Upper lobe of right lung (tissue), 1 donor: Measurements from ENCODE around the gene SMOC1. TPM values are rescaled to one million over a fixed set of nuclear protein-coding genes. Genes with fewer than 3 reads are reported as not detected.

Experiments
- ATAC-seq: fragments of 200-7000 bp; cut with Tn5 transposase; one replicate; pipeline ENCODE4 v1.9.1; 2020; ENCODE audit warnings: mild to moderate bottlenecking, moderate library complexity
- DNase-seq: peaks from one replicate; pipeline ENCODE4 v3.0.0-alpha.2; 2020
- H3K27ac ChIP-seq: fragments of 200-600 bp; one replicate; pipeline ENCODE4 v1.8.0; 2022
- H3K27me3 ChIP-seq: fragments of 200-600 bp; one replicate; pipeline ENCODE4 v1.8.0; 2022; ENCODE audit warnings: mild to moderate bottlenecking
- H3K36me3 ChIP-seq: fragments of 200-600 bp; one replicate; pipeline ENCODE4 v1.8.0; 2022
- H3K4me1 ChIP-seq: fragments of 200-600 bp; one replicate; pipeline ENCODE4 v1.8.0; 2022
- H3K4me3 ChIP-seq: fragments of 200-600 bp; one replicate; pipeline ENCODE4 v1.8.0; 2022; ENCODE audit warnings: mild to moderate bottlenecking
- H3K9me3 ChIP-seq: fragments of 200-600 bp; one replicate; pipeline ENCODE4 v1.8.0; 2022
- intact Hi-C: fragments of 100-400 bp; cut with DNase I; formaldehyde crosslinking; loops from one replicate; pipeline ENCODE4 v1.11.0; 2022
- total RNA-seq: library from RNA; stranded (reverse); fragmentation: NEBNext Ultra II Directional; extraction: Animal tissue kit (Norgen Biotek cat#: 25700); gene quantifications from one replicate; pipeline ENCODE4 v1.2.1, GENCODE V29; 2021
- TF ChIP-seq, protein P1 (sequence below): fragments of 200-600 bp; IDR thresholded peaks from one replicate; pipeline ENCODE4 v1.8.0; 2022; ENCODE audit warnings: antibody characterized with exemption
- donor health status: DM: no; HTN: yes; CAD: no; lungs with severe emphysema.

SMOC1 gene
- total RNA-seq, 1 donor from 2014 or later, result 1.1 TPM

- no peak overlapping the region for H3K27ac ChIP-seq
- H3K9me3 ChIP-seq, result no peaks in the 10 kb centered on the region
- intact Hi-C loops, result no loop called here
- no peaks in the 10 kb centered on the region for H3K27me3 ChIP-seq
- H3K4me3 ChIP-seq, result no peak overlapping the region
- no peak for DNase-seq
- TF ChIP-seq, protein P1, sequence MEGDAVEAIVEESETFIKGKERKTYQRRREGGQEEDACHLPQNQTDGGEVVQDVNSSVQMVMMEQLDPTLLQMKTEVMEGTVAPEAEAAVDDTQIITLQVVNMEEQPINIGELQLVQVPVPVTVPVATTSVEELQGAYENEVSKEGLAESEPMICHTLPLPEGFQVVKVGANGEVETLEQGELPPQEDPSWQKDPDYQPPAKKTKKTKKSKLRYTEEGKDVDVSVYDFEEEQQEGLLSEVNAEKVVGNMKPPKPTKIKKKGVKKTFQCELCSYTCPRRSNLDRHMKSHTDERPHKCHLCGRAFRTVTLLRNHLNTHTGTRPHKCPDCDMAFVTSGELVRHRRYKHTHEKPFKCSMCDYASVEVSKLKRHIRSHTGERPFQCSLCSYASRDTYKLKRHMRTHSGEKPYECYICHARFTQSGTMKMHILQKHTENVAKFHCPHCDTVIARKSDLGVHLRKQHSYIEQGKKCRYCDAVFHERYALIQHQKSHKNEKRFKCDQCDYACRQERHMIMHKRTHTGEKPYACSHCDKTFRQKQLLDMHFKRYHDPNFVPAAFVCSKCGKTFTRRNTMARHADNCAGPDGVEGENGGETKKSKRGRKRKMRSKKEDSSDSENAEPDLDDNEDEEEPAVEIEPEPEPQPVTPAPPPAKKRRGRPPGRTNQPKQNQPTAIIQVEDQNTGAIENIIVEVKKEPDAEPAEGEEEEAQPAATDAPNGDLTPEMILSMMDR, result no peak
- H3K4me1 ChIP-seq, result no peaks in the 10 kb centered on the region
- no peaks in the 10 kb centered on the region for H3K36me3 ChIP-seq
- ATAC-seq, result no peak
Observed at GRCh38 chr14:69913686-69914085, 34.5 kb downstream of the SMOC1 start.

GRCh38 chr14:69916396-69916795 is 37.2 kb downstream of the SMOC1 start:
- Histone ChIP-seq H3K9me3 (no peaks in the 10 kb centered on the region), H3K27ac (no peak overlapping the region), H3K36me3 (no peaks in the 10 kb centered on the region), H3K27me3 (no peaks in the 10 kb centered on the region), H3K4me1 (no peaks in the 10 kb centered on the region), H3K4me3 (no peak overlapping the region)
- TF ChIP-seq, protein P1, result no peak
- ATAC-seq (no peak), DNase-seq (no peak)
- intact Hi-C loops, result no loop called here

- intact Hi-C loops, result no loop called here
- Histone ChIP-seq H3K27me3 (no peaks in the 10 kb centered on the region), H3K36me3 (no peaks in the 10 kb centered on the region), H3K9me3 (no peaks in the 10 kb centered on the region), H3K4me3 (no peak overlapping the region), H3K4me1 (no peaks in the 10 kb centered on the region), H3K27ac (no peak overlapping the region)
- DNase-seq (no peak), ATAC-seq (no peak)
- TF ChIP-seq, protein P1, result no peak
Observed at GRCh38 chr14:69917287-69917686, 38.1 kb downstream of the SMOC1 start.

GRCh38 chr14:69919815-69920214 is 40.6 kb downstream of the SMOC1 start:
- TF ChIP-seq, protein P1, result no peak
- Histone ChIP-seq H3K9me3 (no peaks in the 10 kb centered on the region), H3K27me3 (no peaks in the 10 kb centered on the region), H3K36me3 (no peaks in the 10 kb centered on the region), H3K4me3 (no peak overlapping the region), H3K4me1 (no peaks in the 10 kb centered on the region), H3K27ac (no peak overlapping the region)
- DNase-seq (no peak), ATAC-seq (no peak)
- intact Hi-C loops, result no loop called here

- TF ChIP-seq, protein P1, result no peak
- Histone ChIP-seq H3K9me3 (no peaks in the 10 kb centered on the region), H3K27me3 (no peaks in the 10 kb centered on the region), H3K4me3 (no peak overlapping the region), H3K27ac (no peak overlapping the region), H3K4me1 (no peaks in the 10 kb centered on the region), H3K36me3 (no peaks in the 10 kb centered on the region)
- ATAC-seq, result no peak
- no peak for DNase-seq
- intact Hi-C loops, result no loop called here
Observed at GRCh38 chr14:69921052-69921451, 41.8 kb downstream of the SMOC1 start.

GRCh38 chr14:69922198-69922597 is 43.0 kb downstream of the SMOC1 start:
- no peak for ATAC-seq
- intact Hi-C loops, result no loop called here
- TF ChIP-seq, protein P1, result no peak
- no peaks in the 10 kb centered on the region for H3K27me3 ChIP-seq
- no peaks in the 10 kb centered on the region for H3K36me3 ChIP-seq
- no peak overlapping the region for H3K27ac ChIP-seq
- H3K9me3 ChIP-seq, result no peaks in the 10 kb centered on the region
- DNase-seq, result no peak
- H3K4me3 ChIP-seq, result no peak overlapping the region
- H3K4me1 ChIP-seq, result no peaks in the 10 kb centered on the region
